CD4-positive, alpha-beta T cell treated with Interferon alpha-2 for 1 hour (primary cell): ENCODE results near the gene IL11.
A peak's percentile ranks its signal among the peaks of the same experiment; 100 is the strongest.

ENCODE experiments used
- DNase-seq, 2 donors: peaks; one replicate each; pipeline ENCODE4 v3.0.0-alpha.2; 2020 to 2022

The IL11 gene

GRCh38 chr19:55369653-55370304 lies 484 bp downstream of the IL11 start:
- DNase-seq, result peak in 1 of 2 donors; percentile 44

DNA sequence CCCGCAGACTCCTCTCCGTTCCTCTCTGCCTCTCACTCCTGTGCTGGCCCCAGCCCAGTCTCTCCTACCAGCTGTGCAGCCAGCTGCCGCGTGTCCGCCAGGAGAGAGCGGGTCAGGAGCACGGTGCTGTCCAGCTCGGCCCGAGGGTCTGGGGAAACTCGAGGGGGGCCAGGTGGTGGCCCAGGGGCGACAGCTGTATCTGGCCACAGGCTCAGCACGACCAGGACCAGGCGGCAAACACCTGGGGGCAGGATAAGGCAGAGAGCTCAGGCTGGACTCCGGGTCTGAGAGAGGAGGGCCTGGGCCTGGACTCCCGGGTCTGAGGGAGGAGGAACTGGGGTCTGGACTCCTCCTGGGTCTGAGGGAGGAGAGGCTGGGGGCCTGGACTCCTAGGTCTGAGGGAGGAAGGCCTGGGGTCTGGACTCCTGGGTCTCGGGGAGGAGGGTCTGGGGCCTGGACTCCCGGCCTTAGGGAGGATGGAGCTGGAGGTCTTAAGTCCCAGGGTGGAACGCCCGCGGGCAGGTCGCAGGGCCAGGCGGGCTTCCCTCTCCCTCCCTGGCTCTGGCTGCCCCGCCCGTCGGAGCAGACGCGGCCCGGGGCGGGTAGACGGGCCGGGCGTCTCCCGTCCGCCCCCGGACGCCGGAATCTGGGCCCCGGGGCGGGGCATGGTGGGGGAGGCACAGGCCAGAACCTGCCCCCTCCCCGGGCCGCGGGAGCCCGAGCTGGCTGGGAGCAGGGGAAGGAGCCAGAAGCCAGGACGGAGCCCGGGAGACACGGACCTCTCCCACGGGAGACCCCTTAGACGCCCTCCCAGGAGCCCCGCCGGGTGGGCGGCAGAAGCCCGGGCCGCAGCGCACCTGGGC lies 1.3 kb downstream of the IL11 start:
- DNase-seq, result no peak

- DNase-seq, result no peak
These were observed 2.2 kb downstream of the IL11 start for GRCh38 chr19:55368106-55368505.

GRCh38 chr19:55366790-55367189 lies 3.5 kb downstream of the IL11 start:
- DNase-seq, result no peak

GRCh38 chr19:55365964-55366363 lies 4.3 kb downstream of the IL11 start:
- DNase-seq, result no peak

- DNase-seq, result no peak
These were observed 5.0 kb downstream of the IL11 start for GRCh38 chr19:55365245-55365644.

- no peak for DNase-seq
These were observed 7.1 kb downstream of the IL11 start, which contains the start of gene GARIN5B for GRCh38 chr19:55362990-55363716. Gene GARIN5B (minus strand): TSS chr19:55363260. CDS start chr19:55363066, 194 bp downstream.

DNA sequence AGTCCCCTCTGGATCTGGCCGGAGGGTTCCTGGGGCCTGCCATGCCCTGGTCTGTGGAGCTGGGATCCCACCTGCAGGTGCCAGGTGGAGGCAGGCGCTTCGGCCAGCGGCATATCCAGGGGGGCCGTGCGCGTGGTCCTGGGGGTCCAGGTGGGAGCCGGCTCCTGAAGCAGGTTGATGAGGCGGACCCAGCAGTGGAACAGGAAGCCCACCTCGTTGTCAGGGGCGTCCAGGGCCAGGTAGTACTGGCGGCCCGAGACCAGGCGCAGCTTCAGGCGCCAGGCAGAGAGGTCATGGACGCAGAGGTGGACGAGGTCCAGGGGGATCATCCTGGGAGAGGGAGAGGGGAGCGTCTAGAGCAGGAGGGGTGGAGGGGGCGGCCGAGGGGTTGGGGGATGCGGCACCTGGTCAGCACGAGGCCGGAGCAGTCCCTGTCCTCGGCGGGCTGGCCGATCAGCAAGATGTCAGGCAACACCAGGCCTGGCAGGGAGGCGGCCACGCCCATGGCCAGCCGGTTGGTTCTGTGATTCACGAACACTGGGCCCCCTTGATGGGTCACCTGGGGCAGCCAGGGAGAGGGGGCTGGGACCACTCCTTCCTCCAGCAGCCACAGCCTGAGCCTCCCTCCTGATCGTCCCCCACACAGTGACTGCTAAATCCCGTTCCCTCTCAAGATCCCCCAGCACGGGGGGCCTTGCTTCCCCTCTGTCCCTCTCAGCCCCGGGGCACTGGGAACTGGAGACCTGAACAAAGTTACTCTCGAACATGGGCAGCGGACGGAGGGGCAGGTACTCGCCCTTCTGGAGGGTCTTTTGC lies 7.9 kb downstream of the IL11 start:
- no peak for DNase-seq

DNA sequence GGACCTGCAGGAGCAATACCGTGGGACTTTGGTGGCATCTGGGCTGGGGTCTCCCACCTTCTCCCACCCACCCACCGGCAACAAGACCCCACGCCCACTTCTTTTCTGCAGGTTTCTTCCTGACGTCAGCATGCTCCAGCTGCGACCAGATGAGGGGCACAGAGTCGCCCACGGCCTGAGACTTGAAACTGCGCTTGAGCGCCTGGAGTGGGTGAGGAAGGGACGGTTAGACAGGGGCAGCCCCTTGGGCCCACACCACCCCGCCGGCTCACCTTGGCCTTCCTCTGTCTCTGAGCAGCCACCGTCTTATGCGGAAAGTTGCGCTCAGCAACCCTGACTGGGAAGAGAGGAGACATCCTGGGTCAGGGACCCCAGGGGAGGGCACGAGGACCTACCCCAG lies 9.4 kb downstream of the IL11 start:
- DNase-seq, result no peak

GRCh38 chr19:55358943-55359908 lies 11.0 kb downstream of the IL11 start:
- DNase-seq, result no peak

DNA sequence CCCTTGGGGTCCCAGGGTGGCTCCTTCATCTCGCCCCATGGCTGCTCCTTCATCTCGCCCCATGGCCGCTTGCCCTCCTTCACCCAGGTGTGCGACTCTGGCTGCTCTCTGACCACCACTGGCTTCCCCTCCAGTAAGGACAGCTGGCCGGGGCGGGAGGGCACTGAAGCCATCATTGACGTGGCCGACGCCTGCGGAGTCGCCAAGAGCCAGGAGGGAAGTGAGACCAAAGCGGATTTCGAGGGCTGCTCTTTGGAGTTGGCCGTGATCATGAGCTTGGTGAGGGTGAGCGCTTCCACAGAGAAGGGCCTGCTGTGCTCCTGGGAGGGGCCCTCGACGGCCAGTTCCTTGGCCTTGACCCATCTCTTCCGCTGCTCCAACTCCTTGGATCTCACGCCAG lies 11.8 kb downstream of the IL11 start:
- no peak for DNase-seq

- no peak for DNase-seq
These were observed 14.9 kb downstream of the IL11 start for GRCh38 chr19:55355213-55355821.

GRCh38 chr19:55354698-55355212 lies 15.5 kb downstream of the IL11 start, which contains the start of gene COX6B2:
Gene COX6B2 (minus strand): TSS chr19:55354719. CDS start chr19:55354521, 198 bp downstream.
- peak in 1 of 2 donors; percentile 16 for DNase-seq

- DNase-seq, result peak; percentile 82 to 83
These were observed 16.2 kb downstream of the IL11 start for GRCh38 chr19:55353803-55354697.

DNA sequence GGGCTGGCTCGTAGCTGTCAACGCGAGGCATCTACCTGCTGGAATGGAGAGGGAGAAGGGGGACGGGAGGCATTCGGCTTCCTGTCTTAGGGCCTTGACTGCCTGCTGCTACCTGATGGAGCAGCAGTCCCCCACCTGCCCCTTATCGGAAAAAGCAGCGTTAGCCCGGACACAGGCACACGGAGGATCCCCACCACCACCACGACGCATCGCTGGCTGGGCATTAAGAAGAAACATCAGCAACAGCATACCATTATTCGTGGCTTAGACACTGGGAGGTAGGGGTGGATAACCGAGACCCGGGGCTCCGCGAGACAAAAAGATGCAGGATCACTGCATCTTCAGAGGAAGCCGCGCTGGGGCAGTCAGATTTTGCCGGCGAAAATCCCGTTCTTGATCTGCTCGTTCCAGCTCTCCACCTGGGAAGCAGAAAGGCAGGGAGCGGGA lies 16.9 kb downstream of the IL11 start:
- DNase-seq, result no peak

DNA sequence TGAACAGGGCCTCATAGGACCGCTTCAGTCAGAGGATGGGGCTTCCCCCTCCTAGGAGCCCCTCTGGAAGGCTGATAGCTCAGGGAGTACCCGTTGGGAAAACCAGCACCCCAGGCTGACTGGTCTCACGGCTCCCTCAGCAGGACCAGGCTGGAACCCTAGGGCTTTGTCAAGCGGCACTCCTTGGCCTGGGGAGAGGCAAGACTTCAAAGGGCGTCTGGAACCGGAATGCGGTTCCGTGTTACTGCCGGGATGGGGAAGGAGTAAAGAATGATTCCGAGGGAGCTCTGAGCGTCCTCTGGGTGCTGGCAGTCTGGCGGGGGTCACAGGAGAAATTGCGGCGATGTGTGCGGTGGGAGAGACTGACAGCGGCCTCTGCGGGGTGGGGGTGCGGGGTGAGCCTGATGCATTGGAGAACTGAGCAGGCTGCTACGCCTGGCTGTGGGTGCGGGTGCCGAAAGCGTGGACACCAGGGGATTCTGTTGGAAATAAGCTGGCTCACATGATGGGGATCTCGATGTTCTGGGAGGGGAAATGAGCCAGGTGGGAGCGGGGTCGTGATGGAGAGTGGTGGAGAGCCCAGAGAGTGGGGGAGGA lies 17.6 kb downstream of the IL11 start:
- no peak for DNase-seq

GRCh38 chr19:55352040-55352439 lies 18.2 kb downstream of the IL11 start:
- peak in 1 of 2 donors; percentile 23 for DNase-seq

GRCh38 chr19:55350620-55351315 lies 19.5 kb downstream of the IL11 start:
- no peak for DNase-seq
